ENCODE measurements around the gene MAP3K13.

Gene MAP3K13

GRCh38 chr3:185511711-185512110, 148.8 kb downstream of the MAP3K13 start:
- Histone ChIP-seq H3K4ac (ENCODE audit: low read depth, low read length) (no peak overlapping the region), H3K79me2 (ENCODE audit: control insufficient read depth, insufficient read depth, low read length, poor library complexity) (no peaks in the 10 kb centered on the region), H3K23ac (ENCODE audit: low read length) (no peak overlapping the region), H4K12ac (ENCODE audit: low read depth, low read length) (no peak overlapping the region), H3K4me3 (ENCODE audit: low read depth, low read length) (no peak overlapping the region), H2AFZ (ENCODE audit: insufficient read depth, low read length, poor library complexity) (no peak overlapping the region), H3K4me2 (ENCODE audit: low read length) (no peak overlapping the region), H2AK5ac (ENCODE audit: low read length) (no peak overlapping the region), H2BK120ac (ENCODE audit: insufficient read depth, low read length, poor library complexity) (no peak overlapping the region), H4K8ac (ENCODE audit: low read depth, low read length) (no peak overlapping the region), H2BK12ac (ENCODE audit: low read length) (no peak overlapping the region), H2BK5ac (ENCODE audit: low read depth, low read length, poor library complexity) (no peak overlapping the region), H4K91ac (ENCODE audit: low read depth, low read length) (no peak overlapping the region), H3K18ac (ENCODE audit: low read length) (no peak overlapping the region), H3K79me1 (ENCODE audit: low read length) (no peaks in the 10 kb centered on the region), H3K4me1 (ENCODE audit: control insufficient read depth in 1 of 2, insufficient read depth in 2 of 2, low read length in 2 of 2) (no peaks in the 10 kb centered on the region), H3K9me3 (ENCODE audit: insufficient read depth, low read depth, low read length) (no peaks in the 10 kb centered on the region), H3K14ac (ENCODE audit: low read length) (no peak overlapping the region), H3K9ac (ENCODE audit: low read length) (no peak overlapping the region), H3K27me3 (ENCODE audit: insufficient read depth, low read length) (peaks cover 3% of the 10 kb centered on the region), H3K27ac (ENCODE audit: low read depth, low read length) (no peak overlapping the region), H3K36me3 (ENCODE audit: control insufficient read depth in 1 of 2, insufficient read depth in 2 of 2, low read length in 2 of 2) (no peaks in the 10 kb centered on the region)
- WGBS (ENCODE audit: extremely low coverage, insufficient coverage, insufficient read length): no CpG with 5 or more reads among the region's 4 CpGs
- no peak for DNase-seq

GRCh38 chr3:185517387-185518130, 154.6 kb downstream of the MAP3K13 start:
- Histone ChIP-seq H3K27ac (ENCODE audit: low read depth, low read length) (no peak overlapping the region), H3K4me1 (ENCODE audit: control insufficient read depth in 1 of 2, insufficient read depth in 2 of 2, low read length in 2 of 2) (no peaks in the 10 kb centered on the region)
- WGBS (ENCODE audit: extremely low coverage, insufficient coverage, insufficient read length): no CpG with 5 or more reads among the region's 2 CpGs

DNA sequence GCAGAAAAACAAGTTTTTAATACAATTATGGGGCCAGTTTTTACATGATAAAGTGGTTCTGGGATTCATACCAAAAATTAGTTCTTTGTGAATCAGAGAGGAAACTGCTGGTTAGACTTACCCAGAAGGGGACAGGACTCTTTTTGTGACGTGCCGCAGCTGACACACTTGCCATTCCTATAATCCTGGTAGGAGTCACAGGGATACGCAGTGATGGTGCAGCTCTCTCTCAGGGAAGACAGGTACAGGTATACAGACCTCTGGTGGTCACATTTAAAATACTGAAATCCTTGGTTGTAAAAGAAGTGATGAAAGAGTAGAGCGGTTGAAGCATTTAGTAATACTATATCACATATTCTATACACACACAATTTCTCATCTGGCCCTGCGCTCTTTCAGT, 156.1 kb downstream of the MAP3K13 start:
- H3K14ac ChIP-seq (ENCODE audit: low read length): no peak overlapping the region
- H3K27ac ChIP-seq (ENCODE audit: low read depth, low read length): no peak overlapping the region
- no peak overlapping the region for H2BK12ac ChIP-seq (ENCODE audit: low read length)
- no peak overlapping the region for H3K23ac ChIP-seq (ENCODE audit: low read length)
- H4K8ac ChIP-seq (ENCODE audit: low read depth, low read length): no peak overlapping the region
- no peaks in the 10 kb centered on the region for H3K79me1 ChIP-seq (ENCODE audit: low read length)
- H3K4me1 ChIP-seq (ENCODE audit: control insufficient read depth in 1 of 2, insufficient read depth in 2 of 2, low read length in 2 of 2): no peaks in the 10 kb centered on the region
- WGBS (ENCODE audit: extremely low coverage, insufficient coverage, insufficient read length): no CpG with 5 or more reads among the region's 5 CpGs
- no peak overlapping the region for H3K4me3 ChIP-seq (ENCODE audit: low read depth, low read length)
- no peak overlapping the region for H3K4me2 ChIP-seq (ENCODE audit: low read length)
- H3K4ac ChIP-seq (ENCODE audit: low read depth, low read length): no peak overlapping the region
- H4K12ac ChIP-seq (ENCODE audit: low read depth, low read length): no peak overlapping the region
- peaks cover 3% of the 10 kb centered on the region for H3K27me3 ChIP-seq (ENCODE audit: insufficient read depth, low read length)
- no peak overlapping the region for H2AK5ac ChIP-seq (ENCODE audit: low read length)
- H3K36me3 ChIP-seq (ENCODE audit: control insufficient read depth in 1 of 2, insufficient read depth in 2 of 2, low read length in 2 of 2): no peaks in the 10 kb centered on the region
- no peak overlapping the region for H3K9ac ChIP-seq (ENCODE audit: low read length)
- H2BK120ac ChIP-seq (ENCODE audit: insufficient read depth, low read length, poor library complexity): no peak overlapping the region
- H3K18ac ChIP-seq (ENCODE audit: low read length): no peak overlapping the region
- H2BK5ac ChIP-seq (ENCODE audit: low read depth, low read length, poor library complexity): no peak overlapping the region
- H2AFZ ChIP-seq (ENCODE audit: insufficient read depth, low read length, poor library complexity): no peak overlapping the region
- H4K91ac ChIP-seq (ENCODE audit: low read depth, low read length): no peak overlapping the region
- H3K79me2 ChIP-seq (ENCODE audit: control insufficient read depth, insufficient read depth, low read length, poor library complexity): no peaks in the 10 kb centered on the region
- H3K9me3 ChIP-seq (ENCODE audit: insufficient read depth, low read depth, low read length): no peaks in the 10 kb centered on the region
- DNase-seq: peak; percentile 82 to 91

More at GRCh38 chr3:185517387-185518130, 154.6 kb downstream of the MAP3K13 start:
- no peak for DNase-seq
- H3K23ac ChIP-seq (ENCODE audit: low read length): no peak overlapping the region
- no peaks in the 10 kb centered on the region for H3K79me2 ChIP-seq (ENCODE audit: control insufficient read depth, insufficient read depth, low read length, poor library complexity)
- no peak overlapping the region for H2BK12ac ChIP-seq (ENCODE audit: low read length)
- H3K9ac ChIP-seq (ENCODE audit: low read length): no peak overlapping the region
- H4K8ac ChIP-seq (ENCODE audit: low read depth, low read length): no peak overlapping the region
- no peaks in the 10 kb centered on the region for H3K9me3 ChIP-seq (ENCODE audit: insufficient read depth, low read depth, low read length)
- no peaks in the 10 kb centered on the region for H3K79me1 ChIP-seq (ENCODE audit: low read length)
- H3K14ac ChIP-seq (ENCODE audit: low read length): no peak overlapping the region
- H2BK120ac ChIP-seq (ENCODE audit: insufficient read depth, low read length, poor library complexity): no peak overlapping the region
- no peak overlapping the region for H3K4ac ChIP-seq (ENCODE audit: low read depth, low read length)
- H2AK5ac ChIP-seq (ENCODE audit: low read length): no peak overlapping the region
- no peak overlapping the region for H3K18ac ChIP-seq (ENCODE audit: low read length)
- H4K12ac ChIP-seq (ENCODE audit: low read depth, low read length): no peak overlapping the region
- H3K4me3 ChIP-seq (ENCODE audit: low read depth, low read length): no peak overlapping the region
- H3K4me2 ChIP-seq (ENCODE audit: low read length): no peak overlapping the region
- H2BK5ac ChIP-seq (ENCODE audit: low read depth, low read length, poor library complexity): no peak overlapping the region
- no peaks in the 10 kb centered on the region for H3K36me3 ChIP-seq (ENCODE audit: control insufficient read depth in 1 of 2, insufficient read depth in 2 of 2, low read length in 2 of 2)
- H2AFZ ChIP-seq (ENCODE audit: insufficient read depth, low read length, poor library complexity): no peak overlapping the region
- no peak overlapping the region for H4K91ac ChIP-seq (ENCODE audit: low read depth, low read length)
- H3K27me3 ChIP-seq (ENCODE audit: insufficient read depth, low read length): peaks cover 3% of the 10 kb centered on the region

DNA sequence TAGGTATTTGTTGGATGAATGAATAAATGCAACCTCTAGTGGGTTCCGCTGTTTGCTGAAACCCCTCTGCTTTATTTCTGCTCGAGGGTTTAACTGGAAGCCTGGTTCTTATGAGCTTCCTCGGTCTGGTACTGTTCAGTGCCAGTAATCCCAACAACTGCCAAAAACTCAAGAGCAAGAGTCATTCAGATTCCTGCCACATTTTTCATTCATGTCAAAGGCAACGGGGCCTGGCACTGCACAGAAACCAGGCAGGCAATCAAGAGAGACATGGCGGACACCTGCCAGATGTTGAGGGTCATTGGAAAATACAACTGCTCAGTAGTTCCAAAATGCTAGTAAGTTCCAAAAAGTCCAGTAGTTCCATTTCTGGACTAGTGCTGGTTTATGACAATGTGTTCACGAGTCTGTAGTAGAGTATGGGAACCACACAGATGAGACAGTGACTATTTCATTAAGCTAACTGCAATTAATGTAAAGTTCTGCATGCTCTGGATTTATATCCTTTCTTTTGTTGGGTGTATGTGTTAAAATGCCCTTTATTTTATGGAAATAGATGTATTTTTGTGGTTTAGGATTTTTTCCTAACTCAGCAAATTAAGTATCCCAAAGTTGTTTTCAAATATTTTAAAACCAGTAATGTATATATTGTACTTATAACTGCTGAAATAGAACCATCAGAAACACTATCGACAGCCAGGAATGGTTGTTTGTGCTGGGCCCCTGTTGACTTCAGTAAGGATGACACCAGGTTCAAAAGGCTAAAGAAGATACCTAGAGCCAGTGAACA, 158.6 kb downstream of the MAP3K13 start:
- Histone ChIP-seq H3K4me3 (ENCODE audit: low read depth, low read length) (no peak overlapping the region), H4K12ac (ENCODE audit: low read depth, low read length) (no peak overlapping the region), H3K14ac (ENCODE audit: low read length) (no peak overlapping the region), H3K9ac (ENCODE audit: low read length) (no peak overlapping the region), H3K27ac (ENCODE audit: low read depth, low read length) (no peak overlapping the region), H2BK12ac (ENCODE audit: low read length) (no peak overlapping the region), H2AK5ac (ENCODE audit: low read length) (no peak overlapping the region), H3K27me3 (ENCODE audit: insufficient read depth, low read length) (no peaks in the 10 kb centered on the region), H3K9me3 (ENCODE audit: insufficient read depth, low read depth, low read length) (no peaks in the 10 kb centered on the region), H4K8ac (ENCODE audit: low read depth, low read length) (no peak overlapping the region), H2BK5ac (ENCODE audit: low read depth, low read length, poor library complexity) (no peak overlapping the region), H3K4me1 (ENCODE audit: control insufficient read depth in 1 of 2, insufficient read depth in 2 of 2, low read length in 2 of 2) (no peaks in the 10 kb centered on the region), H3K36me3 (ENCODE audit: control insufficient read depth in 1 of 2, insufficient read depth in 2 of 2, low read length in 2 of 2) (no peaks in the 10 kb centered on the region), H3K18ac (ENCODE audit: low read length) (no peak overlapping the region), H3K79me1 (ENCODE audit: low read length) (no peaks in the 10 kb centered on the region), H2BK120ac (ENCODE audit: insufficient read depth, low read length, poor library complexity) (no peak overlapping the region), H2AFZ (ENCODE audit: insufficient read depth, low read length, poor library complexity) (no peak overlapping the region), H3K4me2 (ENCODE audit: low read length) (no peak overlapping the region), H4K91ac (ENCODE audit: low read depth, low read length) (no peak overlapping the region), H3K4ac (ENCODE audit: low read depth, low read length) (no peak overlapping the region), H3K23ac (ENCODE audit: low read length) (no peak overlapping the region), H3K79me2 (ENCODE audit: control insufficient read depth, insufficient read depth, low read length, poor library complexity) (no peaks in the 10 kb centered on the region)
- WGBS (ENCODE audit: extremely low coverage, insufficient coverage, insufficient read length): no CpG with 5 or more reads among the region's 7 CpGs
- DNase-seq: no peak

Measured in trophoblast cell (in vitro differentiated cells and primary cell).